Esophagus muscularis mucosa (tissue), 3 donors: Measurements from ENCODE around the gene CCBE1.

ENCODE experiments used
- CTCF ChIP-seq, 3 experiments: fragments of 200-600 bp in 2 of 3; fragments of 450-650 bp in 1 of 3; sonication (generic) in 2 of 3; IDR thresholded peaks; one replicate each; pipeline ENCODE4 v1.5.1; 2017 to 2019; ENCODE audit warnings: antibody characterized with exemption in 3 of 3, mild to moderate bottlenecking in 2 of 3, moderate library complexity in 1 of 3
- POLR2A ChIP-seq: fragments of 450-650 bp; IDR thresholded peaks from one replicate; pipeline ENCODE4 v1.6.1; 2017; ENCODE audit warnings: antibody characterized with exemption, moderate library complexity, mild to moderate bottlenecking, low read depth
- POLR2AphosphoS5 ChIP-seq, 2 donors: sonication (generic); formaldehyde crosslinking; IDR thresholded peaks; one replicate each; pipeline ENCODE4 v1.6.1; 2017; ENCODE audit warnings: antibody characterized with exemption in 2 of 2

GRCh38 chr18:59579509-59579908, 117.7 kb downstream of the CCBE1 start:
- TF ChIP-seq POLR2A (no peak), POLR2AphosphoS5 (IDR thresholded peaks at IDR 0.05) (no peak), CTCF (IDR thresholded peaks at IDR 0.05) (no peak)
